ENCODE data around the gene SMPDL3A. TPM values are rescaled to one million over a fixed set of nuclear protein-coding genes. Genes with fewer than 3 reads are reported as not detected.

Gene SMPDL3A
- total RNA-seq, 4 donors from 2014 or later: 12.6 to 23.8 (median 14.4) TPM

DNA sequence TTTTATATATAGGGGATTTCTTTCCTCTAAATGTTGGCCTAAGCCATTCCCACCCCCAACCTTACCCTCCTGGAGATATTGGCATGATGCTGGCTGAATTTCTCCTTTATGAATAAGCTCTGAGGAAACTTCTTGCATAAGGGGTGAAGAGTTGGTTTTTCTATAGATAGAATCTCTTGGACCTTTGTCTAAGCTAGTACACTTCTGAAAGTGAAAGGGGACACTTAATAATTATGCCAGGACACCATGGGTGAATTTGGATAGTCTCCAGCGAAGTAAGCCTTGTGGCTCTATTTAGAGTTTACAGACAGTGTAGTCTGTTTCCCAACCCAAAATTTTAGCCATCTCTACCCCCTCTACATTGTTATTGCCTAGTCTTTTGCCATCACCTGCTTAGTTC is 36.6 kb upstream of the SMPDL3A start:
- Histone ChIP-seq H3K9me3 (no peaks in the 10 kb centered on the region), H3K36me3 (no peaks in the 10 kb centered on the region), H3K27me3 (no peaks in the 10 kb centered on the region), H3K27ac (no peak overlapping the region), H3K4me3 (replicated peaks in 1 of 3) (no peak overlapping the region), H3K4me1 (no peaks in the 10 kb centered on the region)
- WGBS, 2 donors: 38 to 100% methylated on average over 1 of the region's 1 CpG
- intact Hi-C loops (cut with DNase I): no loop called here
- TF ChIP-seq, protein P1, sequence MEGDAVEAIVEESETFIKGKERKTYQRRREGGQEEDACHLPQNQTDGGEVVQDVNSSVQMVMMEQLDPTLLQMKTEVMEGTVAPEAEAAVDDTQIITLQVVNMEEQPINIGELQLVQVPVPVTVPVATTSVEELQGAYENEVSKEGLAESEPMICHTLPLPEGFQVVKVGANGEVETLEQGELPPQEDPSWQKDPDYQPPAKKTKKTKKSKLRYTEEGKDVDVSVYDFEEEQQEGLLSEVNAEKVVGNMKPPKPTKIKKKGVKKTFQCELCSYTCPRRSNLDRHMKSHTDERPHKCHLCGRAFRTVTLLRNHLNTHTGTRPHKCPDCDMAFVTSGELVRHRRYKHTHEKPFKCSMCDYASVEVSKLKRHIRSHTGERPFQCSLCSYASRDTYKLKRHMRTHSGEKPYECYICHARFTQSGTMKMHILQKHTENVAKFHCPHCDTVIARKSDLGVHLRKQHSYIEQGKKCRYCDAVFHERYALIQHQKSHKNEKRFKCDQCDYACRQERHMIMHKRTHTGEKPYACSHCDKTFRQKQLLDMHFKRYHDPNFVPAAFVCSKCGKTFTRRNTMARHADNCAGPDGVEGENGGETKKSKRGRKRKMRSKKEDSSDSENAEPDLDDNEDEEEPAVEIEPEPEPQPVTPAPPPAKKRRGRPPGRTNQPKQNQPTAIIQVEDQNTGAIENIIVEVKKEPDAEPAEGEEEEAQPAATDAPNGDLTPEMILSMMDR (IDR thresholded peaks at IDR 0.05): no peak
- no peak for TF ChIP-seq POLR2A (IDR thresholded peaks at IDR 0.05)
- DNase-seq: no peak

DNA sequence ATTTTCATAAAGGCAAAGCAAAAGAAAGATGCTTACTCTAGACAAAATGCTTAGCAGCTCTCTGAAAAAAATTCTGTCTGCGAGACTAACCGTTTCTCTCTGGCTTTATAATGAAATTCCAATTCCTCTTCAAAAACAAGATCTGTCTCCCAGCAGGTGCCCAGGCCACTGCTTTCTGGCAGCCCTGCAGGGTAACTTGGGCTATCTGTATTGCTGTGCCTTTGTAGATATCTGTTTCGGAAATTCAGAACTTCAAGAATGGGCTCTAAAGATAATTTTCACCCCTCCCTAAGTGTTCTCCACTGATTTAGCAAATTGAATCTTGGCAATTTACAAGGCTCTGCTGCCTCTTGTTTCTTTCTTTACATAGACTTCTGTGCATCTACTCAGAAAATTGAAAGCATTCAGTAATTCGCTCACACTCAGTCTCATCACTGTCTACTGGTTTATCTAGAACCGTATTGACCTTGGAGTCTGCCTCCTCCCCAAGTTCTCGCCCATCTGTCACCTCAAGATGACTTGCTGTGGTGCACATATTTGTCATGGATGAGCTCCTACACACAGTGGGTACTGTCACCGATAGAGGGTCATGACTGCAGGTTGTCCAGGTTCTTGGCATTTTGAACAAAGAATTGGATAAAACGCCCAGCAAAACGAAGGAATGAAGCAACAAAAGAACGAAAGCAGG is 35.9 kb upstream of the SMPDL3A start:
- DNase-seq: no peak
- WGBS, 2 donors: 82 to 90% methylated on average over 10 of the region's 10 CpGs
- TF ChIP-seq, protein P1 (IDR thresholded peaks at IDR 0.05): no peak
- no peak for TF ChIP-seq POLR2A (IDR thresholded peaks at IDR 0.05)
- Histone ChIP-seq H3K27me3 (no peaks in the 10 kb centered on the region), H3K4me3 (replicated peaks in 1 of 3) (no peak overlapping the region), H3K36me3 (no peaks in the 10 kb centered on the region), H3K9me3 (no peaks in the 10 kb centered on the region), H3K4me1 (no peaks in the 10 kb centered on the region), H3K27ac (no peak overlapping the region)
- intact Hi-C loops (cut with DNase I): no loop called here

DNA sequence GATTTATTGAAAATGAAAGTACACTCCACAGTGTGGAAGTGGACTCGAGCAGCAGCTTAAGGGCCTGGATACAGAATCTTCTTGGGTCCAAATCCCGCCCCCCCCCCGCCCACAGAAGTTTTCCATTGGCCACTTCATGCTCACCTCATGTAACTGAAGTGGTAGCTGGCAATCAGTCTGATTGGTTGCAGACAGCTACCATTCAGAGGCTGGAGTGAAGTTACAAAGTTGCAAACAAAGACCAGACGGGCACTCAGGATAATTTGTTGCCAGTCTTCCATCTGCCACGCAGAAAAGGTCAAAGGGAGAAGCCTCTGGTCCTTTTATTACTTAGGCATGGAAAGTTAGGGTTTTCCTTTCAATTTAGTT is 35.4 kb upstream of the SMPDL3A start:
- peak in 1 of 2 donors; percentile 20 for DNase-seq
- Histone ChIP-seq H3K27me3 (no peaks in the 10 kb centered on the region), H3K36me3 (no peaks in the 10 kb centered on the region), H3K27ac (no peak overlapping the region), H3K4me3 (replicated peaks in 1 of 3) (no peak overlapping the region), H3K4me1 (no peaks in the 10 kb centered on the region), H3K9me3 (no peaks in the 10 kb centered on the region)
- intact Hi-C loops (cut with DNase I): no loop called here
- TF ChIP-seq, protein P1 (IDR thresholded peaks at IDR 0.05): no peak
- TF ChIP-seq POLR2A (IDR thresholded peaks at IDR 0.05): no peak
- WGBS, 2 donors: 57 to 69% methylated on average over 5 of the region's 5 CpGs

DNA sequence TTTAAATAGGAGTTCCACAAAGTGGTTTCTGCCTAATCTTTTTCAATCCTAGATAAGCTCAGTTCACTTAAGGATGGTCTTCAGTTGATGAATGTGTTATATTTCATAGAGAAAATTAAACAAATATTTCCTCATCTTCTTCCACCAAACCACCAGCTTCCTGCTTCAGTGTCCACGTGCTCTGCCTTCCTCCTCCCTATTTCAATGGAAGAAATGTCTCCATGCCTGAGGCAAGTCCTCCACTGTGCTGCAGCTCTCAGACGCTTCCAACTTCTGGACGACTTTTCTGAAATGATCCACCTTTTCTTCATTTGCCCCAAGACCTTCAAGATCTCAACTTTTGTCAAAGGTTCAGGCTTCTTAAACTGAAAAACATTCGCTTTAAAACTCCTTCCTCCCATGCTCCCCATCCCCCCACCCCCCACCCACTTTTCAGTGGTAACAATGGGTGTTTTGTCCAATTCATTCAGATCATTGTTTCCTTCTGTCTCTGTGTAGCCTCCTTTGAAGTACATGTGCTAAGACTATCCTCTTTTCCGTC is 34.8 kb upstream of the SMPDL3A start:
- no peak overlapping the region for H3K27ac ChIP-seq
- no peak overlapping the region for H3K4me3 ChIP-seq (replicated peaks in 1 of 3)
- TF ChIP-seq, protein P1 (IDR thresholded peaks at IDR 0.05): no peak
- no peak for TF ChIP-seq POLR2A (IDR thresholded peaks at IDR 0.05)
- no peaks in the 10 kb centered on the region for H3K4me1 ChIP-seq
- no peak for DNase-seq
- no peaks in the 10 kb centered on the region for H3K27me3 ChIP-seq
- H3K36me3 ChIP-seq: no peaks in the 10 kb centered on the region
- intact Hi-C loops (cut with DNase I): no loop called here
- H3K9me3 ChIP-seq: no peaks in the 10 kb centered on the region
- 79 to 88% methylated on average over 5 of the region's 5 CpGs for WGBS, 2 donors

DNA sequence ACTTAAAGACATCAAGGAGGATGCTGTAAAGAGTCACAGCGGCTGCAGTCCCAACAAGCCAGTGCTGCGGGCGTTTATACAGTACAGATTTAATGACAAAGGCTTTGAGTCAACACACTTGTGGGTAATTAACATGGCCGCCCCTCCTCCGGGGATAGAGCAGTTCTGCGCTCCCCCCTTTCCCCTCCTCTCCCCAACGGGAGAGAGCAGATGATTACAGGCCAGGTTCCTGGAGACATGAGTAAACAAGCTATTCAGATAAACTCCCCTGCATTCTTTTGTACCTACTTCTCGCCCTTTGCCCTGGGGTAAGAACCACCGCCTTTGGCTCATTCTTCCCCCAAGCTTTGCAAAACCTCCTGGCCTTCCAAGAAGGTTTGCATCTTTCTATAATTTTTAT is 33.2 kb upstream of the SMPDL3A start:
- no peak overlapping the region for H3K27ac ChIP-seq
- intact Hi-C loops (cut with DNase I): no loop called here
- H3K27me3 ChIP-seq: no peaks in the 10 kb centered on the region
- H3K9me3 ChIP-seq: no peaks in the 10 kb centered on the region
- H3K4me1 ChIP-seq: no peaks in the 10 kb centered on the region
- no peaks in the 10 kb centered on the region for H3K36me3 ChIP-seq
- WGBS, 2 donors: 74 to 81% methylated on average over 9 of the region's 9 CpGs
- no peak for DNase-seq
- TF ChIP-seq, protein P1 (IDR thresholded peaks at IDR 0.05): no peak
- H3K4me3 ChIP-seq (replicated peaks in 1 of 3): no peak overlapping the region

Measured in thyroid gland (tissue), 4 donors.